ENCODE results near the gene DAPK1.

DAPK1 gene

GRCh38 chr9:87564791-87565241 lies 67.1 kb downstream of the DAPK1 start:
- no peaks in the 10 kb centered on the region for H3K27me3 ChIP-seq (ENCODE audit: control insufficient read depth, insufficient read depth, low read length)
- H3K9ac ChIP-seq (ENCODE audit: low read depth, low read length): no peak overlapping the region
- peaks cover 18% of the 10 kb centered on the region for H3K4me1 ChIP-seq (ENCODE audit: control insufficient read depth, insufficient read depth, low read length)
- no peaks in the 10 kb centered on the region for H3K36me3 ChIP-seq (ENCODE audit: control insufficient read depth, insufficient read depth, low read length)
- H3K4me3 ChIP-seq (ENCODE audit: low read depth, low read length): no peak overlapping the region
- H3K9me3 ChIP-seq (ENCODE audit: control insufficient read depth, insufficient read depth, low read length): no peaks in the 10 kb centered on the region

- Histone ChIP-seq H3K4me3 (ENCODE audit: low read depth, low read length) (no peak overlapping the region), H3K4me1 (ENCODE audit: control insufficient read depth, insufficient read depth, low read length) (peaks cover 28% of the 10 kb centered on the region), H3K27me3 (ENCODE audit: control insufficient read depth, insufficient read depth, low read length) (no peaks in the 10 kb centered on the region), H3K36me3 (ENCODE audit: control insufficient read depth, insufficient read depth, low read length) (no peaks in the 10 kb centered on the region), H3K9ac (ENCODE audit: low read depth, low read length) (no peak overlapping the region), H3K9me3 (ENCODE audit: control insufficient read depth, insufficient read depth, low read length) (no peaks in the 10 kb centered on the region)
Observed at GRCh38 chr9:87567001-87567400, 69.3 kb downstream of the DAPK1 start.

- Histone ChIP-seq H3K36me3 (ENCODE audit: control insufficient read depth, insufficient read depth, low read length) (peaks cover under 1% of the 10 kb centered on the region), H3K4me3 (ENCODE audit: low read depth, low read length) (no peak overlapping the region), H3K9me3 (ENCODE audit: control insufficient read depth, insufficient read depth, low read length) (no peaks in the 10 kb centered on the region), H3K4me1 (ENCODE audit: control insufficient read depth, insufficient read depth, low read length) (peaks cover 28% of the 10 kb centered on the region), H3K9ac (ENCODE audit: low read depth, low read length) (no peak overlapping the region), H3K27me3 (ENCODE audit: control insufficient read depth, insufficient read depth, low read length) (no peaks in the 10 kb centered on the region)
Observed at GRCh38 chr9:87567571-87567970, 69.9 kb downstream of the DAPK1 start.

- Histone ChIP-seq H3K27me3 (ENCODE audit: control insufficient read depth, insufficient read depth, low read length) (no peaks in the 10 kb centered on the region), H3K36me3 (ENCODE audit: control insufficient read depth, insufficient read depth, low read length) (peaks cover 4% of the 10 kb centered on the region), H3K4me1 (ENCODE audit: control insufficient read depth, insufficient read depth, low read length) (peaks cover 28% of the 10 kb centered on the region), H3K9me3 (ENCODE audit: control insufficient read depth, insufficient read depth, low read length) (no peaks in the 10 kb centered on the region), H3K4me3 (ENCODE audit: low read depth, low read length) (no peak overlapping the region), H3K9ac (ENCODE audit: low read depth, low read length) (no peak overlapping the region)
Observed at GRCh38 chr9:87567983-87568382, 70.3 kb downstream of the DAPK1 start.

- peaks cover 4% of the 10 kb centered on the region for H3K36me3 ChIP-seq (ENCODE audit: control insufficient read depth, insufficient read depth, low read length)
- H3K4me1 ChIP-seq (ENCODE audit: control insufficient read depth, insufficient read depth, low read length): peaks cover 28% of the 10 kb centered on the region
- no peaks in the 10 kb centered on the region for H3K27me3 ChIP-seq (ENCODE audit: control insufficient read depth, insufficient read depth, low read length)
- no peaks in the 10 kb centered on the region for H3K9me3 ChIP-seq (ENCODE audit: control insufficient read depth, insufficient read depth, low read length)
- H3K9ac ChIP-seq (ENCODE audit: low read depth, low read length): no peak overlapping the region
- H3K4me3 ChIP-seq (ENCODE audit: low read depth, low read length): no peak overlapping the region
Observed at GRCh38 chr9:87568401-87568800, 70.7 kb downstream of the DAPK1 start.

- Histone ChIP-seq H3K4me1 (ENCODE audit: control insufficient read depth, insufficient read depth, low read length) (peaks cover 28% of the 10 kb centered on the region), H3K9me3 (ENCODE audit: control insufficient read depth, insufficient read depth, low read length) (no peaks in the 10 kb centered on the region), H3K4me3 (ENCODE audit: low read depth, low read length) (no peak overlapping the region), H3K36me3 (ENCODE audit: control insufficient read depth, insufficient read depth, low read length) (peaks cover 4% of the 10 kb centered on the region), H3K9ac (ENCODE audit: low read depth, low read length) (no peak overlapping the region), H3K27me3 (ENCODE audit: control insufficient read depth, insufficient read depth, low read length) (no peaks in the 10 kb centered on the region)
Observed at GRCh38 chr9:87569008-87569509, 71.4 kb downstream of the DAPK1 start.

- Histone ChIP-seq H3K36me3 (ENCODE audit: control insufficient read depth, insufficient read depth, low read length) (peaks cover 4% of the 10 kb centered on the region), H3K9me3 (ENCODE audit: control insufficient read depth, insufficient read depth, low read length) (no peaks in the 10 kb centered on the region), H3K4me3 (ENCODE audit: low read depth, low read length) (no peak overlapping the region), H3K4me1 (ENCODE audit: control insufficient read depth, insufficient read depth, low read length) (peaks cover 28% of the 10 kb centered on the region), H3K27me3 (ENCODE audit: control insufficient read depth, insufficient read depth, low read length) (no peaks in the 10 kb centered on the region), H3K9ac (ENCODE audit: low read depth, low read length) (no peak overlapping the region)
Observed at GRCh38 chr9:87569518-87569917, 71.9 kb downstream of the DAPK1 start.

- no peaks in the 10 kb centered on the region for H3K27me3 ChIP-seq (ENCODE audit: control insufficient read depth, insufficient read depth, low read length)
- no peak overlapping the region for H3K9ac ChIP-seq (ENCODE audit: low read depth, low read length)
- H3K4me3 ChIP-seq (ENCODE audit: low read depth, low read length): no peak overlapping the region
- H3K4me1 ChIP-seq (ENCODE audit: control insufficient read depth, insufficient read depth, low read length): peaks cover 28% of the 10 kb centered on the region
- H3K36me3 ChIP-seq (ENCODE audit: control insufficient read depth, insufficient read depth, low read length): peaks cover 4% of the 10 kb centered on the region
- no peaks in the 10 kb centered on the region for H3K9me3 ChIP-seq (ENCODE audit: control insufficient read depth, insufficient read depth, low read length)
Observed at GRCh38 chr9:87570000-87570908, 72.6 kb downstream of the DAPK1 start.

- peaks cover 22% of the 10 kb centered on the region for H3K4me1 ChIP-seq (ENCODE audit: control insufficient read depth, insufficient read depth, low read length)
- peaks cover 4% of the 10 kb centered on the region for H3K36me3 ChIP-seq (ENCODE audit: control insufficient read depth, insufficient read depth, low read length)
- H3K9ac ChIP-seq (ENCODE audit: low read depth, low read length): no peak overlapping the region
- H3K4me3 ChIP-seq (ENCODE audit: low read depth, low read length): no peak overlapping the region
- H3K9me3 ChIP-seq (ENCODE audit: control insufficient read depth, insufficient read depth, low read length): no peaks in the 10 kb centered on the region
- no peaks in the 10 kb centered on the region for H3K27me3 ChIP-seq (ENCODE audit: control insufficient read depth, insufficient read depth, low read length)
Observed at GRCh38 chr9:87572719-87573118, 75.1 kb downstream of the DAPK1 start.

GRCh38 chr9:87573841-87574342 lies 76.2 kb downstream of the DAPK1 start:
- peaks cover 4% of the 10 kb centered on the region for H3K36me3 ChIP-seq (ENCODE audit: control insufficient read depth, insufficient read depth, low read length)
- no peak overlapping the region for H3K4me3 ChIP-seq (ENCODE audit: low read depth, low read length)
- H3K9ac ChIP-seq (ENCODE audit: low read depth, low read length): no peak overlapping the region
- H3K4me1 ChIP-seq (ENCODE audit: control insufficient read depth, insufficient read depth, low read length): peaks cover 15% of the 10 kb centered on the region
- H3K27me3 ChIP-seq (ENCODE audit: control insufficient read depth, insufficient read depth, low read length): no peaks in the 10 kb centered on the region
- no peaks in the 10 kb centered on the region for H3K9me3 ChIP-seq (ENCODE audit: control insufficient read depth, insufficient read depth, low read length)

GRCh38 chr9:87577746-87578145 lies 80.1 kb downstream of the DAPK1 start:
- H3K4me3 ChIP-seq (ENCODE audit: low read depth, low read length): no peak overlapping the region
- no peak overlapping the region for H3K9ac ChIP-seq (ENCODE audit: low read depth, low read length)
- H3K36me3 ChIP-seq (ENCODE audit: control insufficient read depth, insufficient read depth, low read length): peaks cover under 1% of the 10 kb centered on the region
- peaks cover 3% of the 10 kb centered on the region for H3K4me1 ChIP-seq (ENCODE audit: control insufficient read depth, insufficient read depth, low read length)
- no peaks in the 10 kb centered on the region for H3K9me3 ChIP-seq (ENCODE audit: control insufficient read depth, insufficient read depth, low read length)
- H3K27me3 ChIP-seq (ENCODE audit: control insufficient read depth, insufficient read depth, low read length): no peaks in the 10 kb centered on the region

- H3K9ac ChIP-seq (ENCODE audit: low read depth, low read length): no peak overlapping the region
- no peaks in the 10 kb centered on the region for H3K27me3 ChIP-seq (ENCODE audit: control insufficient read depth, insufficient read depth, low read length)
- H3K36me3 ChIP-seq (ENCODE audit: control insufficient read depth, insufficient read depth, low read length): no peaks in the 10 kb centered on the region
- peaks cover 3% of the 10 kb centered on the region for H3K4me1 ChIP-seq (ENCODE audit: control insufficient read depth, insufficient read depth, low read length)
- no peaks in the 10 kb centered on the region for H3K9me3 ChIP-seq (ENCODE audit: control insufficient read depth, insufficient read depth, low read length)
- no peak overlapping the region for H3K4me3 ChIP-seq (ENCODE audit: low read depth, low read length)
Observed at GRCh38 chr9:87578625-87579024, 81.0 kb downstream of the DAPK1 start.
